PC-9 (cell line): ENCODE results near the gene CEBPA. TPM values are rescaled to one million over a fixed set of nuclear protein-coding genes. Genes with fewer than 3 reads are reported as not detected.

Experiments
- BruUV-seq: library from RNA; stranded (reverse); fragments of 400-500 nt; replicated peaks from 2 replicates; lab custom pipeline; 2021; lab: Mats Ljungman, UMichigan
- CTCF ChIA-PET: fragments of 300-600 bp; sonication (Branson Sonifier 250); formaldehyde crosslinking; loops from one replicate; lab custom pipeline; 2022; ENCODE audit warnings: antibody characterized with exemption; lab: Charles Lee
- POLR2A ChIA-PET: fragments of 300-600 bp; sonication (Branson Sonifier 250); formaldehyde crosslinking; loops from one replicate; lab custom pipeline; 2022; ENCODE audit warnings: antibody characterized with exemption; ENCODE audit not compliant: unreplicated experiment; lab: Charles Lee
- DNase-seq, 2 experiments: peaks; one replicate each; pipeline versions ENCODE4 v3.0.0 to v3.0.0-alpha.2; 2015 to 2022; ENCODE audit warnings: mixed read lengths in 1 of 2
- H2AFZ ChIP-seq: fragments of 200-600 bp; sonication (generic); 2 replicates; pipeline ENCODE4 v1.8.1; 2017; ENCODE audit warnings: antibody characterized with exemption
- H3F3A ChIP-seq: fragments of 200-600 bp; sonication (generic); 2 replicates; pipeline ENCODE4 v1.8.1; 2017; ENCODE audit warnings: antibody characterized with exemption, mild to moderate bottlenecking, low read depth; ENCODE audit not compliant: insufficient read depth
- H3K27ac ChIP-seq: fragments of 200-600 bp; sonication (generic); 2 replicates; pipeline ENCODE4 v1.6.1; 2016; ENCODE audit warnings: mixed run types
- H3K27me3 ChIP-seq: fragments of 200-600 bp; sonication (generic); 2 replicates; pipeline ENCODE4 v1.6.1; 2016; ENCODE audit warnings: low read depth, mixed run types; ENCODE audit not compliant: insufficient read depth
- H3K36me3 ChIP-seq: fragments of 200-600 bp; sonication (generic); 2 replicates; pipeline ENCODE4 v1.6.1; 2016; ENCODE audit warnings: low read depth, mixed run types
- H3K4me1 ChIP-seq: fragments of 200-600 bp; sonication (generic); replicated peaks from 2 replicates; pipeline ENCODE4 v1.6.1; 2016; ENCODE audit warnings: mixed run types; ENCODE audit not compliant: insufficient read depth
- H3K4me2 ChIP-seq: fragments of 200-600 bp; sonication (generic); 2 replicates; pipeline ENCODE4 v1.6.1; 2017; ENCODE audit warnings: mixed run types
- H3K4me3 ChIP-seq: fragments of 200-600 bp; sonication (generic); 2 replicates; pipeline ENCODE4 v1.6.1; 2016; ENCODE audit warnings: mixed run types
- H3K79me2 ChIP-seq: fragments of 200-600 bp; sonication (generic); 2 replicates; pipeline ENCODE4 v1.6.1; 2017; ENCODE audit warnings: low read depth, mixed run types
- H3K9me2 ChIP-seq: fragments of 200-600 bp; sonication (generic); 2 replicates; pipeline ENCODE4 v1.8.1; 2017; ENCODE audit warnings: mild to moderate bottlenecking; ENCODE audit not compliant: insufficient read depth
- H3K9me3 ChIP-seq: fragments of 200-600 bp; sonication (generic); 2 replicates; pipeline ENCODE4 v1.8.1; 2016; ENCODE audit warnings: low read depth; ENCODE audit not compliant: insufficient read depth
- H4K20me1 ChIP-seq: fragments of 200-600 bp; sonication (generic); 2 replicates; pipeline ENCODE4 v1.8.1; 2017; ENCODE audit not compliant: insufficient read depth
- CTCF ChIP-seq: fragments of 200-600 bp; sonication (generic); conservative IDR thresholded peaks from 2 replicates; pipeline ENCODE4 v1.6.1; 2017; ENCODE audit warnings: mixed run types, antibody characterized with exemption, mild to moderate bottlenecking, moderate library complexity
- EZH2 ChIP-seq: fragments of 200-600 bp; sonication (generic); IDR thresholded peaks from 2 replicates; pipeline ENCODE4 v1.8.0; 2017; ENCODE audit warnings: antibody characterized with exemption, low read depth
- intact Hi-C: fragments of 100-400 bp; cut with micrococcal nuclease; formaldehyde crosslinking; loops from one replicate; pipeline ENCODE4 v1.10.0; 2022; ENCODE audit not compliant: unreplicated experiment
- total RNA-seq: library from RNA; stranded (reverse); gene quantifications from 2 replicates; pipeline ENCODE4 v1.2.3, GENCODE V29; 2021

CEBPA gene
- total RNA-seq, 1 experiment from 2014 or later, result 8.9 TPM

GRCh38 chr19:33252971-33253370 is 49.4 kb downstream of the CEBPA start:
- ChIA-PET CTCF (no interaction called here), POLR2A (no interaction called here)
- no peak overlapping the region for H3K4me3 ChIP-seq
- TF ChIP-seq EZH2 (no peak), CTCF (no peak)
- no peaks in the 10 kb centered on the region for H4K20me1 ChIP-seq
- H3K27ac ChIP-seq, result no peak overlapping the region
- no peak overlapping the region for H3K4me2 ChIP-seq
- H3K79me2 ChIP-seq, result no peaks in the 10 kb centered on the region
- H3K9me2 ChIP-seq, result no peaks in the 10 kb centered on the region
- DNase-seq, result no peak
- no peaks in the 10 kb centered on the region for H3K9me3 ChIP-seq
- no peaks in the 10 kb centered on the region for H3K27me3 ChIP-seq
- H3F3A ChIP-seq, result peaks cover 10% of the 10 kb centered on the region; the same call in 1 of the 2 replicates
- H2AFZ ChIP-seq, result no peak overlapping the region
- intact Hi-C loops, result no loop called here
- H3K36me3 ChIP-seq, result no peaks in the 10 kb centered on the region
- no TSS peak for BruUV-seq
- H3K4me1 ChIP-seq, result peaks cover 8% of the 10 kb centered on the region; the same call in 1 of the 2 replicates

- Histone ChIP-seq H3K9me2 (no peaks in the 10 kb centered on the region), H3K4me1 (peaks cover 8% of the 10 kb centered on the region; the same call in 1 of the 2 replicates), H3K4me3 (no peak overlapping the region), H4K20me1 (no peaks in the 10 kb centered on the region), H3K36me3 (no peaks in the 10 kb centered on the region), H2AFZ (no peak overlapping the region), H3K27me3 (no peaks in the 10 kb centered on the region), H3K9me3 (no peaks in the 10 kb centered on the region), H3K79me2 (no peaks in the 10 kb centered on the region), H3K4me2 (no peak overlapping the region), H3K27ac (no peak overlapping the region), H3F3A (peaks cover 10% of the 10 kb centered on the region; the same call in 1 of the 2 replicates)
- ChIA-PET CTCF (no interaction called here), POLR2A (no interaction called here)
- intact Hi-C loops, result no loop called here
- DNase-seq, result no peak
- BruUV-seq, result no TSS peak
- TF ChIP-seq EZH2, result no peak
- TF ChIP-seq CTCF, result no peak
These were observed 49.8 kb downstream of the CEBPA start for GRCh38 chr19:33252418-33252962.

GRCh38 chr19:33251526-33252090 is 50.7 kb downstream of the CEBPA start:
- no peak overlapping the region for H3K27ac ChIP-seq
- no peaks in the 10 kb centered on the region for H3K27me3 ChIP-seq
- no TSS peak for BruUV-seq
- no peak overlapping the region for H3K4me3 ChIP-seq
- H3K4me1 ChIP-seq, result peaks cover 8% of the 10 kb centered on the region; the same call in 1 of the 2 replicates
- intact Hi-C loops, result no loop called here
- no peaks in the 10 kb centered on the region for H3K79me2 ChIP-seq
- no peaks in the 10 kb centered on the region for H3K9me2 ChIP-seq
- CTCF ChIA-PET, result no interaction called here
- POLR2A ChIA-PET, result no interaction called here
- peaks cover 10% of the 10 kb centered on the region; the same call in 1 of the 2 replicates for H3F3A ChIP-seq
- no peaks in the 10 kb centered on the region for H3K9me3 ChIP-seq
- no peak overlapping the region for H2AFZ ChIP-seq
- H3K4me2 ChIP-seq, result no peak overlapping the region
- no peaks in the 10 kb centered on the region for H3K36me3 ChIP-seq
- DNase-seq, result no peak
- H4K20me1 ChIP-seq, result no peaks in the 10 kb centered on the region
- no peak for TF ChIP-seq CTCF
- no peak for TF ChIP-seq EZH2
